OCI-LY7 (cell line): ENCODE data around the gene BPIFA2. TPM values are rescaled to one million over a fixed set of nuclear protein-coding genes. Genes with fewer than 3 reads are reported as not detected.

Source experiments
- BruUV-seq: library from RNA; stranded (reverse); fragments of 400-500 nt; replicated peaks from 2 replicates; lab custom pipeline; 2021; lab: Mats Ljungman, UMichigan
- CTCF ChIA-PET: fragments of 300-600 bp; sonication (Branson Sonifier 250); formaldehyde crosslinking; loops from one replicate; lab custom pipeline; 2022; ENCODE audit warnings: antibody characterized with exemption; ENCODE audit not compliant: unreplicated experiment; lab: Charles Lee
- POLR2A ChIA-PET: fragments of 300-600 bp; sonication (Branson Sonifier 250); formaldehyde crosslinking; loops from one replicate; lab custom pipeline; 2022; ENCODE audit warnings: antibody characterized with exemption; lab: Charles Lee
- DNase-seq: peaks from one replicate; pipeline ENCODE4 v3.0.0-alpha.2; 2015; ENCODE audit warnings: low spot score
- H2AFZ ChIP-seq: fragments of 200-600 bp; sonication (generic), shearing (Covaris generic); 2 replicates; pipeline ENCODE4 v1.6.1; 2014; ENCODE audit warnings: mild to moderate bottlenecking, antibody characterized with exemption, low read length, moderate library complexity
- H3K27ac ChIP-seq: fragments of 200-600 bp; sonication (generic); 2 replicates; pipeline ENCODE4 v1.5.1; 2014; ENCODE audit warnings: mixed run types, low read depth, mild to moderate bottlenecking, moderate library complexity, low read length, inconsistent platforms; ENCODE audit not compliant: poor library complexity, severe bottlenecking
- H3K36me3 ChIP-seq: fragments of 200-600 bp; sonication (generic); 2 replicates; pipeline ENCODE4 v1.6.1; 2014; ENCODE audit warnings: mild to moderate bottlenecking, antibody characterized with exemption, low read length, moderate library complexity, mixed read lengths; ENCODE audit not compliant: insufficient read depth
- H3K4me1 ChIP-seq: fragments of 200-600 bp; sonication (generic); 2 replicates; pipeline ENCODE4 v1.5.1; 2014; ENCODE audit warnings: mild to moderate bottlenecking, low read length; ENCODE audit not compliant: insufficient read depth, poor library complexity, severe bottlenecking
- H3K4me2 ChIP-seq: fragments of 200-600 bp; sonication (generic); 2 replicates; pipeline ENCODE4 v1.6.1; 2014; ENCODE audit warnings: mild to moderate bottlenecking, low read length
- H3K4me3 ChIP-seq: fragments of 200-600 bp; sonication (generic); 2 replicates; pipeline ENCODE4 v1.5.1; 2014; ENCODE audit warnings: mild to moderate bottlenecking, low read depth, low read length; ENCODE audit not compliant: poor library complexity, severe bottlenecking
- H3K79me2 ChIP-seq: fragments of 200-600 bp; sonication (generic); 2 replicates; pipeline ENCODE4 v1.6.1; 2016; ENCODE audit warnings: low read depth, mild to moderate bottlenecking, low read length, moderate library complexity, mixed read lengths; ENCODE audit not compliant: insufficient read depth
- H3K9me2 ChIP-seq: fragments of 200-600 bp; sonication (generic); 2 replicates; pipeline ENCODE4 v1.6.1; 2016; ENCODE audit warnings: mild to moderate bottlenecking, low read length, mixed read lengths; ENCODE audit not compliant: insufficient read depth
- H3K9me3 ChIP-seq: fragments of 200-600 bp; sonication (generic); 2 replicates; pipeline ENCODE4 v1.6.1; 2014; ENCODE audit warnings: mild to moderate bottlenecking, mixed run types, low read length, mixed read lengths
- H4K20me1 ChIP-seq: fragments of 200-600 bp; sonication (generic); 2 replicates; pipeline ENCODE4 v1.6.1; 2014; ENCODE audit warnings: mild to moderate bottlenecking, antibody characterized with exemption, low read length, moderate library complexity, mixed read lengths; ENCODE audit not compliant: insufficient read depth
- CTCF ChIP-seq: fragments of 200-600 bp; sonication (generic); conservative IDR thresholded peaks from 2 replicates; pipeline ENCODE4 v1.5.1; 2014; ENCODE audit warnings: mild to moderate bottlenecking, antibody characterized with exemption, low read length, moderate library complexity, mixed read lengths
- EZH2phosphoT487 ChIP-seq: fragments of 200-600 bp; sonication (generic); IDR thresholded peaks from 2 replicates; pipeline ENCODE4 v1.6.1; 2018; ENCODE audit warnings: low read depth, borderline replicate concordance, mild to moderate bottlenecking, mixed run types, antibody characterized with exemption, low read length, moderate library complexity, mixed read lengths
- intact Hi-C: fragments of 100-400 bp; cut with micrococcal nuclease; formaldehyde crosslinking; loops from one replicate; pipeline ENCODE4 v1.10.0; 2022; ENCODE audit not compliant: unreplicated experiment
- total RNA-seq, 2 experiments: library from RNA; depleted of rRNA in 1 of 2; stranded (reverse); fragments of >200 nt in 1 of 2; shearing (Covaris generic) in 1 of 2; gene quantifications; 2 replicates each; pipeline ENCODE4 v1.2.3, GENCODE V29; 2014 to 2022

The BPIFA2 gene
- total RNA-seq, 2 experiments from 2014 or later: not detected

- no peaks in the 10 kb centered on the region for H4K20me1 ChIP-seq
- no peak overlapping the region for H3K27ac ChIP-seq
- no TSS peak for BruUV-seq
- H3K9me3 ChIP-seq: no peaks in the 10 kb centered on the region
- no peaks in the 10 kb centered on the region for H3K36me3 ChIP-seq
- DNase-seq: no peak
- H3K4me3 ChIP-seq: no peak overlapping the region
- intact Hi-C loops: no loop called here
- CTCF ChIA-PET: no interaction called here
- no peaks in the 10 kb centered on the region for H3K9me2 ChIP-seq
- POLR2A ChIA-PET: no interaction called here
- TF ChIP-seq EZH2phosphoT487 (no peak), CTCF (no peak)
- H2AFZ ChIP-seq: no peak overlapping the region
- no peak overlapping the region for H3K4me2 ChIP-seq
- no peaks in the 10 kb centered on the region for H3K4me1 ChIP-seq
- H3K79me2 ChIP-seq: no peaks in the 10 kb centered on the region
These were observed 43.0 kb upstream of the BPIFA2 start for GRCh38 chr20:33124994-33125393.

DNA sequence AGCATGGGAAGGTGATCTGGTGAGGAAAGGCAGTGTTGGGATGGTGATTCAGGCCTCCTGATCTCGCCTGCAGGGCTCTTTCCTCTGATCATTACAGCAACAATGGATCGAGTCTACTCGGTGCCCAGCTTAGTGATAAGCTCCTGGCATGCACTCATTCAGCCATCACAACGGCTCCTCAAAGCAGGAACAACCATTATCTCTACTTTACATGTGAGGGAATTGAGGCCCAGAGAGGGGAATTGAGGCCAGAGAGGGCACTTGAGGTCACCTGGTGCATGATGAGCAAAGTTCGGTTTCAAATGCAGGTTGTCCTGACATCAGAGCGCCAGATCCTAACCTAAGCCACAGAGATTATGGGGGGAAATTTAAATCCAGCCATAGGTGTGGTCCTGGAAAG is 42.0 kb upstream of the BPIFA2 start:
- no TSS peak for BruUV-seq
- Histone ChIP-seq H3K4me1 (no peaks in the 10 kb centered on the region), H2AFZ (no peak overlapping the region), H3K4me3 (no peak overlapping the region), H3K4me2 (no peak overlapping the region), H3K36me3 (no peaks in the 10 kb centered on the region), H3K9me2 (no peaks in the 10 kb centered on the region), H3K9me3 (no peaks in the 10 kb centered on the region), H3K27ac (no peak overlapping the region), H3K79me2 (no peaks in the 10 kb centered on the region), H4K20me1 (no peaks in the 10 kb centered on the region)
- intact Hi-C loops: no loop called here
- ChIA-PET CTCF (no interaction called here), POLR2A (no interaction called here)
- TF ChIP-seq EZH2phosphoT487: no peak
- TF ChIP-seq CTCF: no peak
- DNase-seq: no peak

DNA sequence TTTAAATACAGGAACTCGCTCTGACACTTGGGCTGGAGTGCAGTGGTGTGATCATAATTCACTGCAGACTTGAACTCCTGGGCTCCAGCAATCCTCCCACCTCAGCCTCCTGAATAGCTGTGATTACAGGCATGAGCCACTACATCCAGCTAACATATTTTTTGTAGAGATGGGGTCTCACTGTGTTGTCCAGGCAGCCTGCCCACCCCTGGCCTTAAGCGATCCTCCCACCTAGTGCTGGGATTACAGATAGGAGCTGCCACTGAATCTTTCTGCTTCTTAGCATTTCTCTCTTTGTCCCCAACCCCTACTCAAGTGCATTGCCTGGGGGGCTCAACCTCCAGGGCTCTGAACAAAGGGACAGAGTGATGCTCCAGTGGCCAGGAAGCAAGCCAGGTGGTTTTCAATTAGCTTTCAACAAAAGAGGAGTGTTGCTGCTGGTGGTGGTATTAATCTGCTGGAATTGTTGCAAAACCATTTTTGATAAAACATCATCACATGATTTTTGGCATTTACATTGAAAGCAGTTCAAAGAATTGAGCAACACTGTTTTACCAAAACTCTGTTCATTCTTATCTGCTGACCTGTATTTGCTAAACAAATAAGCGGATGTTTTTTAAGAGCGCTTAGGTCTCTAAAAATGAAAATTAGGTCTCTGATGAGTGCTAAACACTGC is 40.4 kb upstream of the BPIFA2 start:
- Histone ChIP-seq H3K27ac (no peak overlapping the region), H3K9me3 (no peaks in the 10 kb centered on the region), H3K4me3 (no peak overlapping the region), H3K36me3 (no peaks in the 10 kb centered on the region), H4K20me1 (no peaks in the 10 kb centered on the region), H3K9me2 (no peaks in the 10 kb centered on the region), H3K4me2 (no peak overlapping the region), H3K4me1 (no peaks in the 10 kb centered on the region), H3K79me2 (no peaks in the 10 kb centered on the region), H2AFZ (no peak overlapping the region)
- TF ChIP-seq EZH2phosphoT487 (no peak), CTCF (no peak)
- DNase-seq: no peak
- CTCF ChIA-PET: no interaction called here
- no TSS peak for BruUV-seq
- POLR2A ChIA-PET: no interaction called here
- intact Hi-C loops: no loop called here
